ENCODE results near the gene TNS2. TPM values are rescaled to one million over a fixed set of nuclear protein-coding genes. Genes with fewer than 3 reads are reported as not detected.
A peak's percentile ranks its signal among the peaks of the same experiment; 100 is the strongest.

TNS2 gene
- polyA plus RNA-seq, 1 of the 3 experiments (the other 2 are of a cell fraction), result 50.0 TPM

GRCh38 chr12:53067074-53067992, 17.5 kb downstream of the TNS2 start:
- Histone ChIP-seq H3K27me3 (ENCODE audit: insufficient read depth) (no peaks in the 10 kb centered on the region), H3K4me2 (no peak overlapping the region), H3F3A (replicated peaks; ENCODE audit: insufficient read depth) (peaks cover 40% of the 10 kb centered on the region), H2AFZ (ENCODE audit: low read depth) (no peak overlapping the region), H3K9me2 (no peaks in the 10 kb centered on the region), H3K27ac (ENCODE audit: low read depth in 2 of 2, low read length in 1 of 2) (peak overlapping the region in 1 of 2 experiments; percentile 66; a peak in 2 of 4 replicates), H3K4me3 (ENCODE audit: low read depth in 2 of 2, low read length in 1 of 2) (no peak overlapping the region), H3K36me3 (replicated peaks in 1 of 2; ENCODE audit: control insufficient read depth in 1 of 2, insufficient read depth in 2 of 2, low read length in 1 of 2) (peaks cover 3 to 14% of the 10 kb centered on the region in 2 experiments), H3K4me1 (ENCODE audit: control insufficient read depth in 1 of 2, insufficient read depth in 2 of 2, low read depth in 1 of 2, low read length in 1 of 2) (peaks cover 20 to 33% of the 10 kb centered on the region in 2 experiments), H3K9me3 (no peaks in the 10 kb centered on the region), H3K79me2 (ENCODE audit: insufficient read depth) (0 out of 2 replicates have a peak, but pooled peaks cover 6% of the 10 kb centered on the region), H3K9ac (peak overlapping the region; percentile 55; the same call in 1 of the 2 replicates), H4K20me1 (ENCODE audit: insufficient read depth) (no peaks in the 10 kb centered on the region)
- TF ChIP-seq FOSL2 (IDR thresholded peaks at IDR 0.05; ENCODE audit: borderline replicate concordance, low read depth) (0 out of 2 replicates have a peak, but pooled peaks have one; percentile 10), JUND (IDR thresholded peaks at IDR 0.05) (no peak)
- 86% methylated on average over 7 of the region's 7 CpGs for WGBS (ENCODE audit: low lambda C conversion rate)
- DNase-seq, result no peak
- ChIA-PET CTCF (interaction anchor here (0.9 to 14.5 kb wide), 14 partner anchors 12 to 146 kb away, joined by 3 to 385 read pairs (median 22); partner anchors contain the start of genes IGFBP6, SOAT2, SPRYD3 and TNS2), POLR2A (interaction anchor here (1.2 to 2.1 kb wide), 2 partner anchors 12 to 30 kb away, joined by 3 to 10 read pairs; partner anchors contain the start of genes IGFBP6 and SPRYD3)

DNA sequence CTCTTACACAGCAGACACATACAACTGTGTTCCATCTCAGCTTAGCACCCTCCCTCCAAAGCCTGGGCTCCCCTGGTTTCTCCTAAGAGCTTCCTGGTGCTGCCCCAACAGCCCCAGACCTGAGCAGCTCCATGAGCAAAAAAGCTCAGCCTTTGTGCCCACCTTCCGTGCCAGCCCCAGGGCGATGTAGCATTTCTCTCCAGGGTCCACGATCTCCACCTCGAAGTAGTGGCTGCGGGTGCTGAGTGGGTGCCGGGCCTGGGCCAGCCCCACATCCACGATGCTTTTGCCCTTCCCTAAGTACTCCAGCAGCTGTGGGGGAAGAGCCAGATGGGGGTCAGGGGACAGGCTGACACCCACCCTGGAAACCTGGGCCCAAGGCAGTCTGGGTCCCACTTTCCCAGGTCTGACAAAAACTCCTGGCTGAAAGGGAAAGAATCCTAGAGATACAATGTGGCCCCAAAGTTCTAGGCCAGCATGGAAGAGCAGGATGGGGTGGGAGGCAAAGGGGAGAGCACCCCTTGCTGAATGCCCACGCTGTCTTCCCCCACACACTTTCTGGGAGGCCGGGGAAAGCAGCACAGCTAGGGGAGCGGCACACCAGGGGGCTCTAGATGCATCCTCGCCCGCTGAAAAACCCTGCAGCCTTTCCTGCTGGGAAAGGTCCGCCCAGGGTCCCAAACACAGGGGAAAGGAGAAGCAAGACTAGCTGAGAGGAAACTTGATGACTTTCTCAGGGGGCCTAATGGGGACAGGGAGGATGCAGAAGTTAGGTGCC, 18.3 kb downstream of the TNS2 start:
- no peak overlapping the region for H3K4me3 ChIP-seq (ENCODE audit: low read depth in 2 of 2, low read length in 1 of 2)
- H4K20me1 ChIP-seq (ENCODE audit: insufficient read depth), result no peaks in the 10 kb centered on the region
- 0 out of 2 replicates have a peak, but pooled peaks cover 6% of the 10 kb centered on the region for H3K79me2 ChIP-seq (ENCODE audit: insufficient read depth)
- H3K9me3 ChIP-seq, result no peaks in the 10 kb centered on the region
- TF ChIP-seq RXRA (IDR thresholded peaks at IDR 0.05; ENCODE audit: borderline replicate concordance, low read depth) (no peak), SIN3A (IDR thresholded peaks at IDR 0.05; ENCODE audit: borderline replicate concordance, low read depth, low read length) (no peak), GATA2 (CRISPR knock-in tag; IDR thresholded peaks at IDR 0.05) (no peak), MXI1 (IDR thresholded peaks at IDR 0.05; ENCODE audit: low read depth, low read length) (no peak), ELF1 (IDR thresholded peaks at IDR 0.05) (no peak), TEAD4 (IDR thresholded peaks at IDR 0.05; ENCODE audit: borderline replicate concordance, insufficient read depth) (no peak), EP300 (IDR thresholded peaks at IDR 0.05; ENCODE audit: borderline replicate concordance in 1 of 2, low read depth in 1 of 2, low read length in 1 of 2) (no peak), RCOR1 (IDR thresholded peaks at IDR 0.05; ENCODE audit: low read length) (no peak)
- H3K27me3 ChIP-seq (ENCODE audit: insufficient read depth), result no peaks in the 10 kb centered on the region
- no peak for DNase-seq
- 95% methylated on average over 10 of the region's 13 CpGs for WGBS (ENCODE audit: low lambda C conversion rate)
- no peaks in the 10 kb centered on the region for H3K9me2 ChIP-seq
- POLR2A ChIA-PET, result interaction anchor here (1.2 to 2.1 kb wide), 3 partner anchors 11 to 14 kb away, joined by 3 to 5 read pairs (median 4); partner anchors contain the start of gene SPRYD3
- H3F3A ChIP-seq (replicated peaks; ENCODE audit: insufficient read depth), result peaks cover 37% of the 10 kb centered on the region
- H3K27ac ChIP-seq (ENCODE audit: low read depth in 2 of 2, low read length in 1 of 2), result peak overlapping the region in 1 of 2 experiments; percentile 66; a peak in 2 of 4 replicates
- H2AFZ ChIP-seq (ENCODE audit: low read depth), result no peak overlapping the region
- no peak overlapping the region for H3K4me2 ChIP-seq
- no peak overlapping the region for H3K9ac ChIP-seq
- CTCF ChIA-PET, result interaction anchor here (1.0 to 14.5 kb wide), 9 partner anchors 11 to 145 kb away, joined by 3 to 385 read pairs (median 23); partner anchors contain the start of genes IGFBP6, SOAT2, SPRYD3 and TNS2
- H3K4me1 ChIP-seq (ENCODE audit: control insufficient read depth in 1 of 2, insufficient read depth in 2 of 2, low read depth in 1 of 2, low read length in 1 of 2), result peaks cover 27 to 39% of the 10 kb centered on the region in 2 experiments
- H3K36me3 ChIP-seq (replicated peaks in 1 of 2; ENCODE audit: control insufficient read depth in 1 of 2, insufficient read depth in 2 of 2, low read length in 1 of 2), result peaks cover 3 to 8% of the 10 kb centered on the region in 2 experiments

All from SK-N-SH (cell line).